Neural cell (in vitro differentiated cells): ENCODE measurements around the gene IGSF5. TPM values are rescaled to one million over a fixed set of nuclear protein-coding genes. Genes with fewer than 3 reads are reported as not detected.

Experiments
- H2AFZ ChIP-seq: fragments of 200-600, 300-800 bp; sonication (generic), shearing (Covaris generic); 2 replicates; pipeline ENCODE4 v1.6.0; 2014; ENCODE audit warnings: low read depth, mild to moderate bottlenecking, antibody characterized with exemption, low read length, moderate library complexity
- H3F3A ChIP-seq: fragments of 200-600 bp; shearing (Covaris generic); 2 replicates; pipeline ENCODE4 v1.6.1; 2016; ENCODE audit warnings: mild to moderate bottlenecking, moderate library complexity, mixed read lengths, antibody characterized with exemption, low read length; ENCODE audit not compliant: insufficient read depth, poor library complexity, severe bottlenecking
- H3K27ac ChIP-seq: fragments of 200-600, 300-800 bp; sonication (generic), shearing (Covaris generic); 2 replicates; pipeline ENCODE4 v1.5.1; 2014; ENCODE audit warnings: mild to moderate bottlenecking, low read length, moderate library complexity
- H3K27me3 ChIP-seq: fragments of 300-800, 200-600 bp; sonication (generic), shearing (Covaris generic); 2 replicates; pipeline ENCODE4 v1.6.0; 2014; ENCODE audit warnings: mild to moderate bottlenecking, low read depth, low read length, moderate library complexity; ENCODE audit not compliant: insufficient read depth
- H3K36me3 ChIP-seq: fragments of 300-800, 200-600 bp; sonication (generic), shearing (Covaris generic); 2 replicates; pipeline ENCODE4 v1.5.1; 2014; ENCODE audit warnings: mild to moderate bottlenecking, antibody characterized with exemption, low read length, moderate library complexity; ENCODE audit not compliant: insufficient read depth
- H3K4me2 ChIP-seq: fragments of 300-800, 200-600 bp; sonication (generic), shearing (Covaris generic); 2 replicates; pipeline ENCODE4 v1.6.0; 2014; ENCODE audit warnings: mild to moderate bottlenecking, low read length
- H3K4me3 ChIP-seq: fragments of 300-800, 200-600 bp; sonication (generic), shearing (Covaris generic); 2 replicates; pipeline ENCODE4 v1.5.1; 2014; ENCODE audit warnings: mild to moderate bottlenecking, low read length, moderate library complexity
- H3K79me2 ChIP-seq: fragments of 200-600 bp; shearing (Covaris generic); replicated peaks from 2 replicates; pipeline ENCODE4 v1.6.0; 2014; ENCODE audit warnings: mild to moderate bottlenecking, low read length, moderate library complexity; ENCODE audit not compliant: insufficient read depth
- H3K9ac ChIP-seq: fragments of 300-800, 200-600 bp; sonication (generic), shearing (Covaris generic); 2 replicates; pipeline ENCODE4 v1.6.1; 2016; ENCODE audit warnings: mild to moderate bottlenecking, low read length, mixed read lengths
- H3K9me2 ChIP-seq: fragments of 200-600 bp; shearing (Covaris generic); 2 replicates; pipeline ENCODE4 v1.6.1; 2016; ENCODE audit warnings: mild to moderate bottlenecking, low read length, mixed read lengths; ENCODE audit not compliant: insufficient read depth
- H3K9me3 ChIP-seq: fragments of 200-600, 300-800 bp; sonication (generic), shearing (Covaris generic); 2 replicates; pipeline ENCODE4 v1.6.1; 2016; ENCODE audit warnings: mild to moderate bottlenecking, mixed run types, low read length, moderate library complexity, mixed read lengths
- H4K20me1 ChIP-seq: fragments of 200-600 bp; shearing (Covaris generic); 2 replicates; pipeline ENCODE4 v1.6.1; 2016; ENCODE audit warnings: mild to moderate bottlenecking, mixed run types; ENCODE audit not compliant: insufficient read depth
- EP300 ChIP-seq: fragments of 450-650 bp; conservative IDR thresholded peaks from 2 replicates; pipeline ENCODE4 v1.6.1; 2014; ENCODE audit warnings: antibody characterized with exemption, mild to moderate bottlenecking, moderate library complexity; ENCODE audit not compliant: poor library complexity, severe bottlenecking
- EZH2 ChIP-seq: fragments of 200-600, 300-800 bp; shearing (Covaris generic), sonication (generic); IDR thresholded peaks from 2 replicates; pipeline ENCODE4 v1.6.1; 2014; ENCODE audit warnings: antibody characterized with exemption, low read length, borderline replicate concordance, mild to moderate bottlenecking; ENCODE audit not compliant: insufficient read depth, poor library complexity, severe bottlenecking
- MXI1 ChIP-seq: fragments of 450-650 bp; conservative IDR thresholded peaks from 2 replicates; pipeline ENCODE4 v1.6.1; 2014; ENCODE audit warnings: antibody characterized with exemption, mild to moderate bottlenecking; ENCODE audit not compliant: poor library complexity, severe bottlenecking
- POLR2AphosphoS5 ChIP-seq: IDR thresholded peaks from 2 replicates; pipeline ENCODE4 v1.6.1; 2012
- RAD21 ChIP-seq: fragments of 450-650 bp; conservative IDR thresholded peaks from 2 replicates; pipeline ENCODE4 v1.6.1; 2014; ENCODE audit warnings: antibody characterized with exemption, mild to moderate bottlenecking, moderate library complexity
- SMC3 ChIP-seq: fragments of 450-650 bp; conservative IDR thresholded peaks from 2 replicates; pipeline ENCODE4 v1.6.1; 2014; ENCODE audit warnings: antibody characterized with exemption, mild to moderate bottlenecking, moderate library complexity; ENCODE audit not compliant: poor library complexity
- TAF1 ChIP-seq: IDR thresholded peaks from 2 replicates; pipeline ENCODE4 v1.6.1; 2012; ENCODE audit warnings: low read depth
- polyA plus RNA-seq: library from polyadenylated mRNA; depleted of rRNA; stranded (reverse); fragments of >200 nt; gene quantifications from 2 replicates; pipeline ENCODE4 v1.2.3, GENCODE V29; 2014
- TF ChIP-seq, protein P1 (sequence below): fragments of 450-650 bp; IDR thresholded peaks from 2 replicates; pipeline ENCODE4 v1.5.1; 2014; ENCODE audit warnings: antibody characterized with exemption, mild to moderate bottlenecking, moderate library complexity; ENCODE audit not compliant: poor library complexity, severe bottlenecking
- TF ChIP-seq, protein P2 (sequence below): IDR thresholded peaks from 2 replicates; pipeline ENCODE4 v1.6.1; 2012; ENCODE audit warnings: borderline replicate concordance

The IGSF5 gene
- polyA plus RNA-seq, 1 donor from 2014 or later, result 1.1 TPM

DNA sequence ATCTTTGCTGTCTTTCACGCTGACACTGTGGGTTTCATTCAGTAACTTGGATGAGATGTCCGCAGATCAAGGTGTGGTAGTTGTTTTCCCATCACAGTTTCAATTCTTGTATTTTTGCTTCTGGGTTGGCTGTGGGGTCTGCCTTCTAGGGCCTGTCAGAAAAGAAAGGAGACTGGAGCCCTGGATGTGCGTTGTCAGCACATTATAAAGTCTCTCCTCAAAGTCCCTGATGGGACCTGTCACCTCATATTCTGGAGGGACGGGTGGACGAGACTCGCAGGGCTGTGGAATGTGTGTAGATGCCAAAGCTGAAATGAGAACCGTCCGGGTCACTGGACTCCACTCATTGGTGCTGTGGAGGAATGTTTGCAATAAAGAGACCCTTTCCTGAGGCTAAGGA, 11.3 kb downstream of the IGSF5 start:
- no peak for TF ChIP-seq EZH2
- TF ChIP-seq, protein P1, sequence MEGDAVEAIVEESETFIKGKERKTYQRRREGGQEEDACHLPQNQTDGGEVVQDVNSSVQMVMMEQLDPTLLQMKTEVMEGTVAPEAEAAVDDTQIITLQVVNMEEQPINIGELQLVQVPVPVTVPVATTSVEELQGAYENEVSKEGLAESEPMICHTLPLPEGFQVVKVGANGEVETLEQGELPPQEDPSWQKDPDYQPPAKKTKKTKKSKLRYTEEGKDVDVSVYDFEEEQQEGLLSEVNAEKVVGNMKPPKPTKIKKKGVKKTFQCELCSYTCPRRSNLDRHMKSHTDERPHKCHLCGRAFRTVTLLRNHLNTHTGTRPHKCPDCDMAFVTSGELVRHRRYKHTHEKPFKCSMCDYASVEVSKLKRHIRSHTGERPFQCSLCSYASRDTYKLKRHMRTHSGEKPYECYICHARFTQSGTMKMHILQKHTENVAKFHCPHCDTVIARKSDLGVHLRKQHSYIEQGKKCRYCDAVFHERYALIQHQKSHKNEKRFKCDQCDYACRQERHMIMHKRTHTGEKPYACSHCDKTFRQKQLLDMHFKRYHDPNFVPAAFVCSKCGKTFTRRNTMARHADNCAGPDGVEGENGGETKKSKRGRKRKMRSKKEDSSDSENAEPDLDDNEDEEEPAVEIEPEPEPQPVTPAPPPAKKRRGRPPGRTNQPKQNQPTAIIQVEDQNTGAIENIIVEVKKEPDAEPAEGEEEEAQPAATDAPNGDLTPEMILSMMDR, result no peak
- TF ChIP-seq RAD21, result no peak
- no peak for TF ChIP-seq POLR2AphosphoS5
- no peak for TF ChIP-seq MXI1
- TF ChIP-seq TAF1, result no peak
- Histone ChIP-seq H3K9me3 (no peaks in the 10 kb centered on the region), H3K27me3 (no peaks in the 10 kb centered on the region), H2AFZ (no peak overlapping the region), H3K9ac (no peak overlapping the region), H3F3A (no peaks in the 10 kb centered on the region), H3K4me3 (no peak overlapping the region), H3K4me2 (no peak overlapping the region), H3K9me2 (no peaks in the 10 kb centered on the region), H4K20me1 (no peaks in the 10 kb centered on the region), H3K27ac (no peak overlapping the region), H3K36me3 (no peaks in the 10 kb centered on the region), H3K79me2 (no peaks in the 10 kb centered on the region)

DNA sequence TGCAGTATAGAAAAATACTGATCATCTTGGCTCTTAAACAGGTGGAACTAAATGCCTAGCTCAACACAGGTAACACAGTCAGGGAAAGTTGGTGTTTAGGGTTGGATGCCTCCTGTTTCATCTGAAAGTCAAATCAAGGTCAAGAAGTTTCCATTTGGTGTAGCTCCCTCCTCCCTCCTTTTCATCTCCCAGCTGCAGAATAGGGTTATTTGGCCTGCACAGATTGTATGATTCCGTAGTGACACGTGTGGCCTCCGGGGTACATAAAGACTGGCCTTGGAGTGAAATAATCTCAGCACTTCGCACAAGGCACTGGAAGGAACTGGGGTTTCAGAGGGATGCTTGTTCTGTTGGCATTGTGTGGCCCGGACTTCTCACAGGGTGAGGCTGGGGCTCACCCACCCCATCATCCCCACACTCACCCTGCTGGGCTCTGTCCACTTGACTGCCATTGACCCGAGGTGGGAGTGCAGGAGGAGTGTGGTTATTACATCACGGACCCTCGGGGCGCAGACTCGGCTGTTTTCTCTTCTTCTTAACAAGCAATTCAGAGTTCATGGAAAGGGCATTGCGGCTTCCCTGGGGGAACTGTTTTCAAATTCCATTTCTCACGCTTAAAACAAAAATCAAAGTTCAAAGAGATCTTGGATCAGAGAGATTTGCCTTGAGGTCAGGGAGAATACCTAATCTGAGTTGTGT, 18.4 kb downstream of the IGSF5 start:
- Histone ChIP-seq H2AFZ (no peak overlapping the region), H3F3A (no peaks in the 10 kb centered on the region), H3K27me3 (no peaks in the 10 kb centered on the region), H3K79me2 (no peaks in the 10 kb centered on the region), H3K9ac (no peak overlapping the region), H3K4me2 (no peak overlapping the region), H3K27ac (no peak overlapping the region), H3K9me2 (no peaks in the 10 kb centered on the region), H3K36me3 (no peaks in the 10 kb centered on the region), H4K20me1 (no peaks in the 10 kb centered on the region), H3K9me3 (no peaks in the 10 kb centered on the region), H3K4me3 (no peak overlapping the region)
- TF ChIP-seq TAF1 (no peak), EZH2 (no peak), MXI1 (no peak)
- TF ChIP-seq, protein P2, sequence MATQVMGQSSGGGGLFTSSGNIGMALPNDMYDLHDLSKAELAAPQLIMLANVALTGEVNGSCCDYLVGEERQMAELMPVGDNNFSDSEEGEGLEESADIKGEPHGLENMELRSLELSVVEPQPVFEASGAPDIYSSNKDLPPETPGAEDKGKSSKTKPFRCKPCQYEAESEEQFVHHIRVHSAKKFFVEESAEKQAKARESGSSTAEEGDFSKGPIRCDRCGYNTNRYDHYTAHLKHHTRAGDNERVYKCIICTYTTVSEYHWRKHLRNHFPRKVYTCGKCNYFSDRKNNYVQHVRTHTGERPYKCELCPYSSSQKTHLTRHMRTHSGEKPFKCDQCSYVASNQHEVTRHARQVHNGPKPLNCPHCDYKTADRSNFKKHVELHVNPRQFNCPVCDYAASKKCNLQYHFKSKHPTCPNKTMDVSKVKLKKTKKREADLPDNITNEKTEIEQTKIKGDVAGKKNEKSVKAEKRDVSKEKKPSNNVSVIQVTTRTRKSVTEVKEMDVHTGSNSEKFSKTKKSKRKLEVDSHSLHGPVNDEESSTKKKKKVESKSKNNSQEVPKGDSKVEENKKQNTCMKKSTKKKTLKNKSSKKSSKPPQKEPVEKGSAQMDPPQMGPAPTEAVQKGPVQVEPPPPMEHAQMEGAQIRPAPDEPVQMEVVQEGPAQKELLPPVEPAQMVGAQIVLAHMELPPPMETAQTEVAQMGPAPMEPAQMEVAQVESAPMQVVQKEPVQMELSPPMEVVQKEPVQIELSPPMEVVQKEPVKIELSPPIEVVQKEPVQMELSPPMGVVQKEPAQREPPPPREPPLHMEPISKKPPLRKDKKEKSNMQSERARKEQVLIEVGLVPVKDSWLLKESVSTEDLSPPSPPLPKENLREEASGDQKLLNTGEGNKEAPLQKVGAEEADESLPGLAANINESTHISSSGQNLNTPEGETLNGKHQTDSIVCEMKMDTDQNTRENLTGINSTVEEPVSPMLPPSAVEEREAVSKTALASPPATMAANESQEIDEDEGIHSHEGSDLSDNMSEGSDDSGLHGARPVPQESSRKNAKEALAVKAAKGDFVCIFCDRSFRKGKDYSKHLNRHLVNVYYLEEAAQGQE, result no peak

DNA sequence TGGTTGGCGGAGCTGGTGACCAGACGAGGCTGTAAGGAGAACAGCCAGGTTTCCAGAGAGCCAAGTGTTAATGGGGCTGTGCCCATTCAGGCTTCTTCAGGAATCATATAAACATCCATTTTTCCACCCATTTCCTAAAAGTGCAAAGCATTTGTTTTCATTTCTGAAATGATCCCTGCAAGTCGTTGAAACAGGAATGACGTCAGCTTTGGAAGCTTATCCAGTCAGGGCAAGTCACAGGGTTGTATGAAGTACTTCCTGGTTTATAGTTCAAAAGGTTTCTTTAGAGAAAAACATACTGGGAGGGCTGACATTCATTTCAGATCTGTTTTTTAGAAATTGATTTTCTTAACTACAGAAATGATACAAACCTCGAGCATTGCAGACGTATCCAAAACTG, 29.2 kb downstream of the IGSF5 start:
- Histone ChIP-seq H3K4me2 (no peak overlapping the region), H3K27ac (no peak overlapping the region), H2AFZ (no peak overlapping the region), H3K9me3 (no peaks in the 10 kb centered on the region), H4K20me1 (no peaks in the 10 kb centered on the region), H3F3A (no peaks in the 10 kb centered on the region), H3K4me3 (no peak overlapping the region), H3K79me2 (no peaks in the 10 kb centered on the region), H3K9me2 (no peaks in the 10 kb centered on the region), H3K36me3 (no peaks in the 10 kb centered on the region), H3K27me3 (no peaks in the 10 kb centered on the region), H3K9ac (no peak overlapping the region)
- TF ChIP-seq EZH2 (no peak), EP300 (no peak), RAD21 (no peak), POLR2AphosphoS5 (no peak), SMC3 (no peak), TAF1 (no peak), MXI1 (no peak)
- TF ChIP-seq, protein P1, result no peak
